HCT116 (cell line): ENCODE data around the gene BBC3. TPM values are rescaled to one million over a fixed set of nuclear protein-coding genes. Genes with fewer than 3 reads are reported as not detected.
A peak's percentile ranks its signal among the peaks of the same experiment; 100 is the strongest.

Source experiments
- ATAC-seq: fragments of 200-7000 bp; cut with Tn5 transposase; 2 replicates; pipeline ENCODE4 v1.9.1; 2020; ENCODE audit warnings: mild to moderate bottlenecking, moderate library complexity
- BruUV-seq: library from RNA; stranded (reverse); fragments of 400-500 nt; replicated peaks from 2 replicates; lab custom pipeline; 2021; lab: Mats Ljungman, UMichigan
- CTCF ChIA-PET: fragments of 300-600 bp; sonication (Branson Sonifier 250); formaldehyde crosslinking; loops from one replicate; lab custom pipeline; 2021; ENCODE audit warnings: antibody characterized with exemption; lab: Charles Lee
- POLR2A ChIA-PET: fragments of 300-600, 350-600 bp; sonication (Branson Sonifier 250); formaldehyde crosslinking; loops from one replicate; lab custom pipeline; 2021; ENCODE audit warnings: antibody characterized with exemption; lab: Charles Lee
- RAD21 ChIA-PET, 2 experiments: fragments of 300-600 bp; sonication (Branson Sonifier 250); formaldehyde crosslinking; loops; one replicate each; lab custom pipeline; 2023; ENCODE audit warnings: low total read pairs in 2 of 2; ENCODE audit not compliant: uncharacterized antibody in 2 of 2, unreplicated experiment in 2 of 2, low non-redundant PET in 1 of 2; lab: Charles Lee
- DNase-seq: peaks from one replicate; pipeline ENCODE4 v3.0.0-alpha.2; 2010; ENCODE audit warnings: low read depth, low spot score
- H2AFZ ChIP-seq: fragments of 200-600 bp; shearing (Covaris generic), sonication (generic); 2 replicates; pipeline ENCODE4 v1.6.1; 2017; ENCODE audit warnings: low read depth, mixed run types, mixed read lengths, antibody characterized with exemption, low read length; ENCODE audit not compliant: poor library complexity, severe bottlenecking
- H3K27ac ChIP-seq: 2 replicates; pipeline ENCODE4 v1.5.1; 2012; ENCODE audit warnings: low read depth, low read length
- H3K27me3 ChIP-seq: fragments of 200-600 bp; sonication (generic); 2 replicates; pipeline ENCODE4 v1.6.1; 2016; ENCODE audit warnings: mixed run types, low read length, mixed read lengths; ENCODE audit not compliant: insufficient read depth
- H3K36me3 ChIP-seq, 2 experiments: fragments of 200-500 bp in 1 of 2; fragments of 200-600 bp in 1 of 2; sonication (Bioruptor generic) in 1 of 2; sonication (generic) in 1 of 2; 2 replicates each; pipeline versions ENCODE4 v1.5.1 to v1.6.1; 2014 to 2016; ENCODE audit warnings: low read length in 2 of 2, inconsistent platforms in 1 of 2, mixed read lengths in 1 of 2, mixed run types in 1 of 2; ENCODE audit not compliant: insufficient read depth in 2 of 2, control insufficient read depth in 1 of 2
- H3K4me1 ChIP-seq, 2 experiments: fragments of 200-600 bp in 1 of 2; sonication (generic) in 1 of 2; 2 replicates each; pipeline versions ENCODE4 v1.5.1 to v1.6.1; 2012 to 2017; ENCODE audit warnings: low read length in 2 of 2, inconsistent platforms in 1 of 2, mild to moderate bottlenecking in 1 of 2, mixed read lengths in 1 of 2, mixed run types in 1 of 2, moderate library complexity in 1 of 2; ENCODE audit not compliant: insufficient read depth in 2 of 2, control insufficient read depth in 1 of 2
- H3K4me2 ChIP-seq: fragments of 200-600 bp; sonication (generic); 2 replicates; pipeline ENCODE4 v1.6.1; 2017; ENCODE audit warnings: mixed run types, low read length, mixed read lengths
- H3K4me3 ChIP-seq, 2 experiments: fragments of 200-600 bp in 1 of 2; sonication (generic) in 1 of 2; replicated peaks in 1 of 2; 2 replicates each; pipeline ENCODE4 v1.5.1; 2011 to 2016; ENCODE audit warnings: low read length in 2 of 2, control low read depth in 1 of 2, low read depth in 1 of 2, mild to moderate bottlenecking in 1 of 2, mixed read lengths in 1 of 2, mixed run types in 1 of 2
- H3K79me2 ChIP-seq: fragments of 200-600 bp; sonication (generic); 2 replicates; pipeline ENCODE4 v1.6.1; 2017; ENCODE audit warnings: mild to moderate bottlenecking, mixed run types, low read length, moderate library complexity, mixed read lengths; ENCODE audit not compliant: insufficient read depth
- H3K9ac ChIP-seq: fragments of 200-600 bp; sonication (generic); 2 replicates; pipeline ENCODE4 v1.6.1; 2016; ENCODE audit warnings: low read length, mixed read lengths
- H3K9me2 ChIP-seq: fragments of 200-600 bp; sonication (generic), shearing (Covaris generic); 2 replicates; pipeline ENCODE4 v1.6.1; 2017; ENCODE audit warnings: mixed run types, mild to moderate bottlenecking, moderate library complexity; ENCODE audit not compliant: insufficient read depth
- H3K9me3 ChIP-seq, 2 experiments: fragments of 200-500 bp in 1 of 2; fragments of 200-600 bp in 1 of 2; sonication (Bioruptor generic) in 1 of 2; sonication (generic) in 1 of 2; 2 replicates each; pipeline ENCODE4 v1.6.1; 2014 to 2017; ENCODE audit warnings: low read length in 2 of 2, mixed read lengths in 2 of 2, inconsistent platforms in 1 of 2, low read depth in 1 of 2, mild to moderate bottlenecking in 1 of 2, mixed run types in 1 of 2, moderate library complexity in 1 of 2; ENCODE audit not compliant: control insufficient read depth in 1 of 2, insufficient read depth in 1 of 2
- H4K20me1 ChIP-seq: fragments of 200-600 bp; sonication (generic), shearing (Covaris generic); 2 replicates; pipeline ENCODE4 v1.6.1; 2017; ENCODE audit warnings: mixed run types, mild to moderate bottlenecking, moderate library complexity; ENCODE audit not compliant: insufficient read depth
- CBX3 ChIP-seq: IDR thresholded peaks from 2 replicates; pipeline ENCODE4 v1.6.1; 2012; ENCODE audit warnings: low read depth
- CEBPB ChIP-seq: IDR thresholded peaks from 2 replicates; pipeline ENCODE4 v1.6.1; 2012; ENCODE audit warnings: low read depth
- ELF1 ChIP-seq: IDR thresholded peaks from 2 replicates; pipeline ENCODE4 v1.6.1; 2012; ENCODE audit warnings: low read depth, borderline replicate concordance
- FOSL1 ChIP-seq: IDR thresholded peaks from 2 replicates; pipeline ENCODE4 v1.6.1; 2012; ENCODE audit warnings: low read depth
- POLR2AphosphoS5 ChIP-seq: IDR thresholded peaks from 2 replicates; pipeline ENCODE4 v1.6.1; 2011; ENCODE audit warnings: mild to moderate bottlenecking, low read depth, low read length, moderate library complexity
- RAD21 ChIP-seq: IDR thresholded peaks from 2 replicates; pipeline ENCODE4 v1.6.1; 2012; ENCODE audit warnings: low read depth, mild to moderate bottlenecking
- SIN3A ChIP-seq: IDR thresholded peaks from 2 replicates; pipeline ENCODE4 v1.6.1; 2012; ENCODE audit warnings: low read depth
- SP1 ChIP-seq: IDR thresholded peaks from 2 replicates; pipeline ENCODE4 v1.6.1; 2012; ENCODE audit warnings: low read depth
- SRF ChIP-seq: IDR thresholded peaks from 2 replicates; pipeline ENCODE4 v1.6.1; 2012; ENCODE audit warnings: low read depth
- ZNF274 ChIP-seq: fragments of 200-500 bp; sonication (Bioruptor generic); IDR thresholded peaks from 2 replicates; pipeline ENCODE4 v1.6.1; 2014; ENCODE audit warnings: mild to moderate bottlenecking, low read depth, low read length, inconsistent platforms
- intact Hi-C: fragments of 100-400 bp; cut with micrococcal nuclease; formaldehyde crosslinking; loops from 2 replicates; pipeline ENCODE4 v1.10.0; 2022
- total RNA-seq: library from RNA; stranded (reverse); gene quantifications from one replicate; pipeline ENCODE4 v1.2.1, GENCODE V29; 2021; ENCODE audit not compliant: unreplicated experiment
- TF ChIP-seq, protein P1 (sequence below): IDR thresholded peaks from 2 replicates; pipeline ENCODE4 v1.6.1; 2011; ENCODE audit warnings: mild to moderate bottlenecking, low read length, moderate library complexity; ENCODE audit not compliant: insufficient replicate concordance; ENCODE audit errors: extremely low read depth
- TF ChIP-seq, protein P2 (sequence below): IDR thresholded peaks from 2 replicates; pipeline ENCODE4 v1.6.1; 2012
- TF ChIP-seq, protein P3 (sequence below): IDR thresholded peaks from 2 replicates; pipeline ENCODE4 v1.6.1; 2012

Gene BBC3
- total RNA-seq, 1 experiment from 2014 or later, result 45.0 TPM

DNA sequence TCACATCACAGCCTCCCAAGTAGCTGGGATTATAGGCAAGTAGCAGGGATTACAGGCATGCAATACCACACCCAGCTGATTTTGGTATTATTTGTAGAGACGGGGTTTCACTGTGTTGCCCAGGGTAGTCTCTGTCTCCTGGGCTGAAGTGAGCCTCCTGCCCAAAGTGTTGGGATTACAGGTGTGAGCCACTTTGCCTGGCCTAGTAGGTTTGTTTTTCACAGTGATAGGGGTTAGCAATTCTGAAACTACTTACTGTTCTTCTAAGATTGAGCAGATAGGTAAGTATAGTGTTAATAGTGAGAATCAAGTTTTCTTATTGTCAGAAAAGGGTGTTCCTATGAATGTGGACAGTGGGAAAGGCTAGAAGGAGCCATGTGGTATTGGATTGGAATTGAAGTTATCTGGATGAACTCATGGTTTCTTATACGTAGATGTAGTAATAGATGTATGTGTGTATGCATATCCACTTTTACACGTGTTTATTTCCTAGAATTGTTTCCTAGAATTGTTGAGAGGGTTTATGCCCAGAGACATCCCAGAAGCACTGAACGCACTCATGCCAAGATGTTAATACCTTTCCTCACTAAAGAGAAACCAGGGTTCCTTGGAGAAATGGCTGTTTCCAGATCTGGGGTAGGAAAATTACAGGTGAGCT is 51.2 kb downstream of the BBC3 start:
- RAD21 ChIA-PET, result no interaction called here
- Histone ChIP-seq H2AFZ (no peak overlapping the region), H3K36me3 (peaks cover 11 to 36% of the 10 kb centered on the region in 2 experiments; a peak in 3 of 4 replicates), H3K9ac (no peak overlapping the region), H3K4me3 (no peak overlapping the region), H3K79me2 (peaks cover 84% of the 10 kb centered on the region), H3K9me3 (no peaks in the 10 kb centered on the region), H3K27ac (peak overlapping the region; percentile 11), H4K20me1 (0 out of 2 replicates have a peak, but pooled peaks cover 7% of the 10 kb centered on the region), H3K9me2 (no peaks in the 10 kb centered on the region), H3K4me2 (no peak overlapping the region), H3K4me1 (peaks cover 19 to 24% of the 10 kb centered on the region in 2 experiments), H3K27me3 (no peaks in the 10 kb centered on the region)
- ATAC-seq (no peak), DNase-seq (no peak)
- TF ChIP-seq CEBPB (no peak), SP1 (no peak), FOSL1 (no peak), POLR2AphosphoS5 (no peak)
- TF ChIP-seq, protein P1, sequence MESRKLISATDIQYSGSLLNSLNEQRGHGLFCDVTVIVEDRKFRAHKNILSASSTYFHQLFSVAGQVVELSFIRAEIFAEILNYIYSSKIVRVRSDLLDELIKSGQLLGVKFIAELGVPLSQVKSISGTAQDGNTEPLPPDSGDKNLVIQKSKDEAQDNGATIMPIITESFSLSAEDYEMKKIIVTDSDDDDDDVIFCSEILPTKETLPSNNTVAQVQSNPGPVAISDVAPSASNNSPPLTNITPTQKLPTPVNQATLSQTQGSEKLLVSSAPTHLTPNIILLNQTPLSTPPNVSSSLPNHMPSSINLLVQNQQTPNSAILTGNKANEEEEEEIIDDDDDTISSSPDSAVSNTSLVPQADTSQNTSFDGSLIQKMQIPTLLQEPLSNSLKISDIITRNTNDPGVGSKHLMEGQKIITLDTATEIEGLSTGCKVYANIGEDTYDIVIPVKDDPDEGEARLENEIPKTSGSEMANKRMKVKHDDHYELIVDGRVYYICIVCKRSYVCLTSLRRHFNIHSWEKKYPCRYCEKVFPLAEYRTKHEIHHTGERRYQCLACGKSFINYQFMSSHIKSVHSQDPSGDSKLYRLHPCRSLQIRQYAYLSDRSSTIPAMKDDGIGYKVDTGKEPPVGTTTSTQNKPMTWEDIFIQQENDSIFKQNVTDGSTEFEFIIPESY, result no peak
- TF ChIP-seq, protein P2, sequence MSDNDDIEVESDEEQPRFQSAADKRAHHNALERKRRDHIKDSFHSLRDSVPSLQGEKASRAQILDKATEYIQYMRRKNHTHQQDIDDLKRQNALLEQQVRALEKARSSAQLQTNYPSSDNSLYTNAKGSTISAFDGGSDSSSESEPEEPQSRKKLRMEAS, result no peak
- POLR2A ChIA-PET, result no interaction called here
- no TSS peak for BruUV-seq
- CTCF ChIA-PET, result no interaction called here
- intact Hi-C loops, result no loop called here

DNA sequence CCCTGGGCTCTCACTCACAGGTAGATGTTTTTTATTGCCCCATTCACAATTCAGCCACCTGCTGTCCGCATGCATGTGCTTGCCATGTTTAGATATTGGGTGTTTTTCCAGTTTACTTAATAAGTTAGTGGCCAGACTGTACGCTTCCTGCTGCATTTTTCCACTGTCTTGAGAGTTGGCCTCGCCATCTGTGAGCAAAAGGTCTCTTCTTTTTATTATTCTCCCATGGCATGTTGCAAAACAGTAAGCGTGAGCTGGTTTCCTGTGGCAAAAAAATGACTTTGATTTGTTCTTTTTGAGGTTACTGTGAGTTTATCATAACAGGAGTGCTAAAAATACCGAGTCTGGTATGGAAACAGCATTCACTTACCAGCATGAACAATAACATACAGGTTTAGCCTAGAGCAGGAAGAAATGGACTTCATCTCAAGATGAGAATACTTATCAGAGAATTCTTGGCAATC is 54.3 kb downstream of the BBC3 start:
- Histone ChIP-seq H3K27me3 (no peaks in the 10 kb centered on the region), H3K4me2 (no peak overlapping the region), H2AFZ (no peak overlapping the region), H4K20me1 (0 out of 2 replicates have a peak, but pooled peaks cover 7% of the 10 kb centered on the region), H3K4me1 (peaks cover 3 to 10% of the 10 kb centered on the region in 2 experiments; a peak in 3 of 4 replicates), H3K9me2 (no peaks in the 10 kb centered on the region), H3K79me2 (peaks cover 79% of the 10 kb centered on the region), H3K9ac (no peak overlapping the region), H3K27ac (peak overlapping the region; percentile 38), H3K9me3 (no peaks in the 10 kb centered on the region), H3K4me3 (no peak overlapping the region), H3K36me3 (peaks cover 21 to 42% of the 10 kb centered on the region in 2 experiments; a peak in 3 of 4 replicates)
- no peak for DNase-seq
- BruUV-seq, result no TSS peak
- ChIA-PET RAD21 (no interaction called here), POLR2A (interaction anchor here (1.4 kb wide), 1 partner anchor 10 kb away, joined by 3 read pairs; no protein-coding TSS in a partner anchor), CTCF (no interaction called here)
- no peak for TF ChIP-seq CEBPB
- TF ChIP-seq, protein P2, result no peak
- no peak for TF ChIP-seq SP1
- no peak for TF ChIP-seq RAD21
- TF ChIP-seq SRF, result no peak
- TF ChIP-seq CBX3, result no peak
- TF ChIP-seq ZNF274, result no peak
- TF ChIP-seq, protein P3, sequence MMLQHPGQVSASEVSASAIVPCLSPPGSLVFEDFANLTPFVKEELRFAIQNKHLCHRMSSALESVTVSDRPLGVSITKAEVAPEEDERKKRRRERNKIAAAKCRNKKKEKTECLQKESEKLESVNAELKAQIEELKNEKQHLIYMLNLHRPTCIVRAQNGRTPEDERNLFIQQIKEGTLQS, result no peak
- no peak for TF ChIP-seq SIN3A
- TF ChIP-seq ELF1, result no peak
- no peak for ATAC-seq
- intact Hi-C loops, result no loop called here
